AG08395 (cell line): ENCODE data around the gene MRPL36.
A peak's percentile ranks its signal among the peaks of the same experiment; 100 is the strongest.

Experiments
- DNase-seq: peaks from one replicate; pipeline ENCODE4 v3.0.0; 2012; ENCODE audit warnings: mixed read lengths, low spot score

The MRPL36 gene

DNA sequence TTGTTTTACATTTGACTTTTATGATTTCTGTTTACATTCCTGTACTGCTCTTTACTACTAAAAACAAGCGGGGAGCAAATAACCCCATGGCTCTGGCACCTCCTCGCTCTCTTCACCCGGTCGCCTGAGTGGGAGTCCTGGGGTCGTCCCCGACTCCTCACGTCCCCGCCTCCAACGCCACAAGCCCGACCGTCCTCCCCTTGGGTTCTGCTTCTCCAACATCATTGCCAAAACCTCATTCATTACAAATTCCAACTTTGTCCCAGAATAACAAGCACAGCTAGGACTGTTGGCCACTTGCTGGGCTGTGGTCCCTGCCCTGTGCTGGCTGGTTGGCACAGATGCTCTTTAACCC lies 35.1 kb downstream of the MRPL36 start:
- DNase-seq, result no peak

- no peak for DNase-seq
Measured at GRCh38 chr5:1763960-1764605, 35.6 kb downstream of the MRPL36 start.

GRCh38 chr5:1763548-1763911 lies 36.1 kb downstream of the MRPL36 start:
- DNase-seq, result peak; percentile 93

DNA sequence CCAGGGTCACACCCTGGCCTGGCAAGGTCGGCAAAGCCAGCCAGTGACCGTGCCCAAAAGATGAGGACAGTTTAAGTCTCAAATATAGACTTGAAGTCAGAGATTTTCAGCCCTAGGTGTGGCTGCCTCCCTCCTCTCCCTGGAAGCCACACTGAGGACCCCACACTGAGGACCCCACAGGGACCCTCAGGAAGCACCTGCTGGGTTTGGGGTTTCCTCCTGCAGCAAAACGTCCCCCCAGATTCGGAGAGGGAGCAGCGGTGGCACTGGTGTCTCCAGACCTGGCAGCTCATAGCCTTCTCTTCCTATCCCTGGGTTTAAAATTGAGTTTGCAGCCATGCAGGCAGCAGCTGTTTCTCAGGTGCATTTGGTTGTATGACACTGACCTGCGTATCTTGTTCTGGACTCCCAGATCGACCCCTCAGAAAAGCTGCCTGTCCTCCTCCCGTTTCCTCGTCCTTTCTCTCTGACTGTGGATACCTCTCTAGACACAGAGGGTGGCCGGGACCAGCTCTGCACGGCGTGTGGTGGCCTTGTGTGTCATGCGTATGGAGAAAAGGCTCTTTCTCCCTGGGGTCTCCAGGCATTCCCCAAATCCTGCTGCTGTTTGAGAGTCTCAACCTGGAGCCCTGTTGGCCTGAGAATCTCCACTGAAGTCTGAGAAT lies 36.6 kb downstream of the MRPL36 start:
- DNase-seq, result no peak

GRCh38 chr5:1762121-1762882 lies 37.3 kb downstream of the MRPL36 start:
- DNase-seq, result no peak

DNA sequence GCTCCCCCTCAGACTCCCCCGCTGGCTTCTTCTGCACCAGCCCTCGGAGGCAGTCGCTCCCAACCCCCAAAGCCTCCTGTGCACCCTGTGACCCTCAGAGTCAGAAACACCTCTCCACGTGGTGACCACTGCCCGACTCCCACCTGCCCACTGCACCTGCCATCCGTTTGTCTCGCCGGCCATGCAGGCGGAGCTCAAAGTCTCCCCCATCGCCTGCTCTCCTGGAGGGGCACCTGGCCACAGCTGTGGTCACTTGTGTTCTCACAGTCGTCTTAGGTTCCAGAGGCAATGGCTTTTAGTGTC lies 38.2 kb downstream of the MRPL36 start:
- no peak for DNase-seq

DNA sequence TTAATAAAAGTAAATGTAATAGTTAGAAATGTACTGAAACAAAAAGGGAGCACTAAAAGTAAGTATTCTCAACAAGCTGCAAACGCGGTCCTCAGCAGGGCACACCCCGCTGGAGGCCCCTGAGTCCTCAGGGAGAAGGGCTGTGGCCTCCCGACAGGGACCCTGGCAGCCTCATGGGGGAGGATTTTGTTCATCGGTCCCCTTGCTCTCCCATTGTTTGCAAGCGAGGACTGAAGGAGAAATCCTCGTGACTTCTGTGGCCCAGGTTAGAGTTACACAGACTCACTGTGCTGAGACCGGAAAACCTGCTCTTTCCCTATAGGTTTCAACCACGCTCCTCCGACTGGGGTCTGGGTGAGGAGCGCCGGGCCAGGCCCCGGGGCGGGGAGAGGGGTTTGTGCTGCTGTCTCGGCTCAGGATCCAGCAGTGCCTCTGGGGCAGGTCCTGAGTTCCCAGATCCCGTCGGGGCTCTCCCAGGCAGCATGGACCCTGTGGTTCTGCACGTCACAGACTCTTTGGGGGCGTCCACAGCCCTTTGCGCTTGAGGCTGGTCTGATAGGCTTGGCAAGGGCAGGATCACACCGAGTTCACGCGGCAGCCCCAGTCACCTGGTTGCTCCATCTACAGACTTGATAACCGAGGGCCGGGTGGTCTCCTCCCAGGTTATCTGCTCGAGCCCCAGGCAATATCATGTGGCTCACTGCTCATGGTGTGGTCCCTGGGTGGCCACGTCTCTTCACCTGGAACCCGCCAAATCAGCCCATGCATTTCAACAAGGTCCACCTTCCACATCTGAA lies 38.8 kb downstream of the MRPL36 start:
- DNase-seq, result no peak

- DNase-seq, result no peak
Measured at GRCh38 chr5:1760231-1760630, 39.4 kb downstream of the MRPL36 start.

- no peak for DNase-seq
Measured at GRCh38 chr5:1759378-1759970, 40.2 kb downstream of the MRPL36 start.

DNA sequence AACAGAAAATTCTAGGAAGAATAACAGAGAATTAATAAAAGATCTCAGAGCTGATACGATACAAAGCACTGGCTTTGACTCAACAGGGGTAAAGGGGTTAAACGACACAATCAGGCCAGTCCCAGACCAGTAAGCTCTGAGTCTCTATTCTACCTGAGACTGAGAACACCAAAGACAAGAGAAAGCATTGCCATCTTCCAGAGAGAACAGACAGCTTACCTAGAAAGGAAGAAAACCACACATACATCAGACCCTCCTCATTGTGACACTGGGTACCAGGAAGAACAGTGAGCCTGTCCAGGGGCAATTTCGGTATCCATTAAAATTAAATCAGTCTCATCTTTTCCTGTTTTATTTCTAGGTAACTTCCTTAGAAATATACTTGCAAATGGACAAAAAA lies 41.1 kb downstream of the MRPL36 start:
- no peak for DNase-seq

DNA sequence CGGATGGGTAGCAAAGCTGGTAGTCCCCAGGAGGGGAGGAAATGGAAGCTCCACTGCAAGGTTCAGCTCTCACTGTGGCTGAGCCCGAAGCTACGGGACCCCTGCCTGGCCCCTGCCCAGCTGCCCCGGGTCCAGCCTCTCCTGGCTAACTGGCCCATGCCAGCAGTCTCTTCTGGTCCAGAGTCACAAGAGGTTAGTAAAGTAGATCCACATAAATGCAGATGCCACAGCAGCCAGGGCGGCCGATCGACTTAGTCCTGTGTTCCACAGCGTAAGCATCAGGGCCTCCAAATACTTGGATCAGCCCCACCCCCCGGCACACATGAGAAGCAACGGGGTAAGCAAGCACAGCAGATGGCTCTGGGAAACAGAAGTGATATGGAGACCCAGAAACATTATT lies 42.1 kb downstream of the MRPL36 start:
- no peak for DNase-seq

DNA sequence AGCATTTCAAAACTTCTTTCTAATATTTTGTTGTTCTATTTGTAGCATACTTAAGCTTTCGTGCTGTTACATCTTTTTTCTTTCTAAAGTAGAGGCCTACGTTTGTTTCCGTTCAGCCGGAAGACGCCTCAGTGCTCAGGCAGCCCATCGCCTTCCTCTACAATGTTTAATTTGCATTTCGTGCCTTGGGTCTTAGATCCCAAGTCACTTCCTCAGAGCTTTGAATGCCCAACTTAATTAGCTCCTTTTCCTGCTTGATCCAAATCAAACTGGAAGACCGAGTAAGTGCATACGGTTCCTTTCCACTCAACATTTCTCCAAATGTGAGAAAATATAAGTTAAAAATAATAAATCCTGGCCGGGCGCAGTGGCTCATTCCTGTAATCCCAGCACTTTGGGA lies 43.2 kb downstream of the MRPL36 start:
- no peak for DNase-seq

DNA sequence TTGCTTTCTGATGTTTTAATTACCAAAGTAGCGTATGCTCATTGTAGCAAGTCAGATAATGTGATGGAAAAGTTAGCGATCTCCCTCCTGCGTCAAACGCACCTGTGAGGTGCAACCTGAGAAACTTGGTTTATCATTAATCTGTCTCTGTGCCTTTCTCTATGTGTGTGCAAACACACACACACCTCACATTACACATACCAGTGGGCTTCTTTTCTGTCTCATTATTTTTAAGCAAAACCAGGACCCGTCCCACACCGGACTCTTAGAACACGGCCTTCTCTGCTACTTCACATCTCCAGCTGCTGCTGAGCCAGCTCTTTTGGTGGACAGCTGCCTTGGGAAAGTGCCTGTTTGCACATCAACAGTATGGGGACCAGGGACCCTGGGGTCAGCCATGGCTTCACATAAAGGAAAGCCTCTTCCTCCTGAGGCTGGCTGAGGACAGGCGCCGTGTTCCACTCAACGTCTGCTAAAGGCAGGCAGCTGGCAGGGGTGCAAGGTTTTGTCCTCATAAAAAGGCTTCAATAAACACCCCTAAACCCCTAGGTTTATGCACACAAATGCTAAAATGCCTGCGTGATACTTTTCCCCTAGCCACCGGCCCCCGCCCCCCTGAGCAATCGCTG lies 44.2 kb downstream of the MRPL36 start:
- DNase-seq, result no peak

GRCh38 chr5:1754531-1755220 lies 45.0 kb downstream of the MRPL36 start:
- DNase-seq, result no peak

- no peak for DNase-seq
Measured at GRCh38 chr5:1753490-1753889, 46.1 kb downstream of the MRPL36 start.

- no peak for DNase-seq
Measured at GRCh38 chr5:1752881-1753280, 46.8 kb downstream of the MRPL36 start.

GRCh38 chr5:1751864-1752822 lies 47.5 kb downstream of the MRPL36 start:
- DNase-seq, result no peak

DNA sequence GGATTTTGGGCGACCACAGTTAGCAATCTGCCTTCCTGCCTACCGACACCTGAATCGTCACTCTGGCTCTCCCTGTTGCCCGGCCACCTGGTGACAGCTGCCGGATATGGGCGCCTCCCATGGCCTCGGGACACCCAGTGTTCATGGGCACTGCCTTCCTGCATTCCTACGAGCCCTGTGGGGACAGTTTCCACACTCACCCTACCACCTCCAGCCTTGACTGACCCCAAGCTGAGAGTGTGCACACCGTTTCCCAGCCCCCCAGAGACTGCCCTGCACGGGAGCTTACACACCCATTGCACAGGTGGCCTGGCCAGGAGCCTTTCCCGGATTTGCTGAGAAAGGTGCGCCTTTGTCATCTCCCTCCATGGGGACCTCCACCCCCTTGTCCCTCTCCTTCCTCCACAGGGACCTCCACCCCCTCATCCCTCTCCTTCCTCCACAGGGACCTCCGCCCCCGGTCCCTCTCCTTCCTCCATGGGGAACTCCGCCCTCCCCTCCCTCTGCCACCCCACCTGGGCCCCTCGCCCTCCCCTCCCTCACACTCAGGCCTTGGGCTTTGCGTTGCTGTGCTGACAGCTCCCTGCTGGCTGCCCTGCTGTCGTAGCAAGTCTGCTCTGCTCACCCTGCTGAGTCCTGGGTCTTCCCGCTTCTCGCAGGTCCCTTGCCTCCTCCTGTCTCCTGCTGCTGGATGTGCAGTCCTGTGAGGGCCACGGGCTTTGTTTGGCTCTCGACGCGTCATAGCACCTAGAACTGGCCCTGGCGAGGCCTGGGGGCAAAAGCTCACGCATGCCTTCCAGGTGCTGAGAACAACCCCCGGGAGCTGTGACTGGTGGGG lies 48.4 kb downstream of the MRPL36 start:
- DNase-seq, result no peak

DNA sequence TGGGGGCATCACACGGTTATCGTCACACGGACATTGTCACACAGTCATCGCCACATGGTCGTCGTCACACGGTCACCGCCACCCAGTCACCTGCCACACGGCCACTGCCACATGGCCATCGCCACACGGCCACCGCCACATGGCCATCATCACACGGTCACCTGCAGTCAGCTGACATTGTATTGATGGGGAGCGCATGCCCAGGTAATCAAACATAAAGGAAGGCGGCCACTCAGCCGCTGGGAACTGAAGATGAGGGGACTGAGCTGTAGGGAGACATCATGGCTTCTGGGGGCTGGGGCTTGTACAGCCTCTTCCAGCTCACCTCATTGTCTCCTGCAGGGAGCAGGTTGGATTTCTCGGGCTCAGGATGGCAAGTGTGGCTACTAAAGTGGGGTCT lies 49.2 kb downstream of the MRPL36 start:
- DNase-seq, result no peak
